HL-60/S4 (cell line): ENCODE measurements around the gene FARP2.

ENCODE experiments used
- in situ Hi-C: fragments of 300-500 bp; cut with MboI; formaldehyde crosslinking; loops from 2 replicates; pipeline ENCODE4 v1.14.3; 2022; ENCODE audit warnings: low sequenced_read_pairs

Gene FARP2

DNA sequence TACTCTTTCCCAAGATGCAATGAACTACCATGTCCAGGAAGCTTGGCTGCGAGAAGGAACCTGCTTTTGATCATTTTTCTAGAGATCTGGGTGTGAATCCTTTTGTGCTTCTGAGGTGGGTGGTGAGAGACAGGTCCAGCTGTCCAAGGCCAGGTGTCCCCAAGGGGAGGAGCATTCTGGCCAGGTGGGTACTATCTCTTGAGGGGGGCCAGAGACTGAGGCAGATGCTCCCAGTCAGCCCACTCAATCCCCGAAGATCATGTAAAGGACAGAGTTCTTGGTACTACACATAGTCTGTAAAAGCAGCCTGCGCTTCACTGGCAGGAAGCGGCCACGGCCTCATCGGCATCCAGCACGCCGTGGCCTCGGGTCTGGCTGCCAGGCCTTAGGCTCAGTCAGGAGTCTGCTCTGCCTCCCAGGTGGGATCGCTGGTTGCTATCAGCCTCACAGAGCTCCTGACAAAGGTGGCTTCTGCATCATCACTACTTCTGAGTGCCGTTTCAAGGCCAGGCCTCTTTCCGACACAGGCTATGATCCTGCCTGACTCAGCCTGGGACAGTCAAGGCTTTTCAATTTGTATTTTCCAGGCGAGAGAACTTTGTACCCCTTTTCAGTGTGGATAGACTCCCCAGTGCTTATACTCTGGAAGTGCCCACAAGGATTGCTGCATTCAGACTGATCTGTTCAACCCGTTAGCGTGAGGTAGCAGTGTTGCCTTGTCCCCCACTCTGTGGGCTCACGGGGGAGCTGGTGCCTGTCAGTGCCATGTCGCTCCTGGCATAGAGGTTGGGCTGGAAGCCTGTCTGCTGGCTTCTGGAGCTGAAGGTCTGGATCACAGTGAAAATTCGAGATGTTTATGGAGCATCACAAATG, 123.2 kb downstream of the FARP2 start:
- in situ Hi-C loops: no loop called here

DNA sequence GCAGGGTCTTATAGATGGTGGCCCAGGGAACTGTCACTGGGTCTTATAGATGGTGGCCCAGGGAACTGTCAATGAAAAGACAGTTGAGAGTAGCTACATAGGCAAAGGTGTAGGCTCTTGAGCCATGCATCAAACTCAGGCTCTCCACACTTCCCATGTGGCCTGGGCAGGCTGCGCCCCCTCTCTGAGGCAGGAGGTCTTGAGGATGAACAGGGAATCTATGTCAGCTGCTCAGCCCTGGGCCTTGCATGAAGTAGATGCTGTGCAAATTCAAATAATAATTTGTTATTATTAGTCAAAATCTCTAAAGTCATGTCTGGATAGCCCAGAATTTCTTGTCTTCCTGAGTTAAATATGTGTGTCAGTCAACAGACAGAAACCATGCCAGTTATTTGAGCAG, 125.6 kb downstream of the FARP2 start:
- in situ Hi-C loops: no loop called here

DNA sequence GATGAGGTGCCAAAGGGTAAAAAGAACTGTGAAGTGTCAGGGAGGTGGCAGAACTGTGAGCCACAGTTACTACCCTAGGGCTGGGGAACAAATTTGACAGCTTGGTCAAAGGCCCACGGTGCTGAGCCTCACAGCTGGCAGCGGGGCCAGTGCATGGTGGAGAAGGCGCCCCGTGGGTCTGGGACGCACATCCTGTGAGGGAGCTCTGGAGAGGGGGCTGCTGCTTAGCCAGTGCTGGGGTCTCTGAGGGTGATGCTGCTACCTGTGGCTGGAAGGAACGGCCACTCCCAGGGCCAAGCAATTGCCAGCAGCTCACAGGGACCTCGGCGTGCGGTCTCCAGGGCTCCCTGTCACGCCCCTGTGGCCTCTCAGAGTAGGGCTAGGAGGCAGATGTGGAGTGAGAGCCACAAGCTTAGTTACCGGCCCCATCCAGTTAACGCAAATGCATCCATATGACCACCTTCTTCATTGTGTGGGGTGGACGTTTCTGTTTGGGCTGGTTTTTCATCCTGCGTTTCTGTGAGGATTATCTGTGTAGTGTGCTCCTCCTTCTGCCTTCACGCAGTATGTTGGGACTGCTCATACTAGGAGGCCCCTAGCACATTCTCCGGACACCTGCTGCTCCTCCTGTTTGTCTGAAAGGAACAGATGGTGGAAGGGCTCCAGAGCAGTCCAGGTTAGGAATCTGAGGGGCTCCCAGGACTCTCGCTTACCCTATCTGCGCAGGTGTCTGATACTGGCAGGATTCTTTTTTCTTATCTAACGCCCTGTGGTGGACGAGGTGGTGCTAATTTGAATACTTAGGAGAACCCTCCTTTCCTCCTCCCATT, 126.3 kb downstream of the FARP2 start:
- in situ Hi-C loops: no loop called here

DNA sequence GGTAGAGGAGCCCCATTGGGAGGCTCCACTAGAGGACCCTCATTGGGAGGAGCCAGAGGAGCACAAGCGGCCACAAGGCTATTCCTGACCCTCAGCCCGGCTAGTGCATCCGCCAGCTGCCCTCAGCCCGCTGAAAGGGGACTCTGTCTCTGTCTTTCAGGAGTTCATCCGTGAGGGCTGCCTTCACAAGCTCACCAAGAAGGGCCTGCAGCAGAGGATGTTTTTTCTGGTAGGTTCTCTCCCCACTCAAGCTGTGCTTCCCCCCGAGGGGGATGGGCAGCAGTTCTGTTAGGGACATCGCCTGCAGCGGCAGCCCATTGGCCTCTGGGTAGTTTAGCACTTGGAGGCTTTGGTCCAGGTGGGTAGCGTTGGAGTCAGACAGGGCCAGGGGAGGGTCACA, 127.2 kb downstream of the FARP2 start:
- in situ Hi-C loops: no loop called here

- in situ Hi-C loops: no loop called here
Observed at GRCh38 chr2:241485172-241485911, 129.3 kb downstream of the FARP2 start.

GRCh38 chr2:241489088-241489487, 133.0 kb downstream of the FARP2 start:
- in situ Hi-C loops: no loop called here

- in situ Hi-C loops: no loop called here
Observed at GRCh38 chr2:241489733-241490680, 133.9 kb downstream of the FARP2 start.

GRCh38 chr2:241490825-241491506, 134.9 kb downstream of the FARP2 start:
- in situ Hi-C loops: no loop called here

DNA sequence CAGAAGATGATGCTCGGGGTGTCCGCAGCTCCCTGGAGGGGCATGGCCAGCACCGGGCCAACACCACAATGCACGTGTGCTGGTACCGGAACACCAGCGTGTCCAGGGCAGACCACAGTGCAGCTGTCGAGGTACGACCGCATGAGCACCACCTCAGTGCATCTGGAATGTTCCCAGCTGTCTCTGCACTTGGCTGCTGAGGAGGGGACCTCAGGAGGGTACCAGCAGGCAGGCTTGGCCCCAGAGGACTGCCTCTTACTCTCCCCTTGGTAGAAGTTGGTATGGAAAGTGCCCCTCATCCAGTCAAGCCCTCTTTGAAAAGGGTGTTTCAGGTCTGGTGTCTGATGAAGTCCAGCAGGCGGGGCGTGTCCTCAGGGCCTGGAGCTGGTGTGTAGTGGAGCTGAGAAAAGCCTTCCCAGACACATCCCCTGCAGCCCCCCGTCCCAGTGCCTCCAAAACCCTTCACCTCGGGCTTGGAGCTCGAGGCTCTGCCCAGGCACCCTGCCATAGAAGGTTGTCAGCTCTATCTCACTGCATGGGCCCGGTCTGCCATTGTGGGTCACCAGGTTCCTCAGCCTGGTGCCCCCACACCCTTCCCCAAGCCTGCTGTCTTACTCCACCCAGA, 135.6 kb downstream of the FARP2 start:
- in situ Hi-C loops: no loop called here

GRCh38 chr2:241492174-241492565, 136.1 kb downstream of the FARP2 start:
- in situ Hi-C loops: no loop called here

GRCh38 chr2:241493092-241493491, 137.0 kb downstream of the FARP2 start:
- in situ Hi-C loops: no loop called here

DNA sequence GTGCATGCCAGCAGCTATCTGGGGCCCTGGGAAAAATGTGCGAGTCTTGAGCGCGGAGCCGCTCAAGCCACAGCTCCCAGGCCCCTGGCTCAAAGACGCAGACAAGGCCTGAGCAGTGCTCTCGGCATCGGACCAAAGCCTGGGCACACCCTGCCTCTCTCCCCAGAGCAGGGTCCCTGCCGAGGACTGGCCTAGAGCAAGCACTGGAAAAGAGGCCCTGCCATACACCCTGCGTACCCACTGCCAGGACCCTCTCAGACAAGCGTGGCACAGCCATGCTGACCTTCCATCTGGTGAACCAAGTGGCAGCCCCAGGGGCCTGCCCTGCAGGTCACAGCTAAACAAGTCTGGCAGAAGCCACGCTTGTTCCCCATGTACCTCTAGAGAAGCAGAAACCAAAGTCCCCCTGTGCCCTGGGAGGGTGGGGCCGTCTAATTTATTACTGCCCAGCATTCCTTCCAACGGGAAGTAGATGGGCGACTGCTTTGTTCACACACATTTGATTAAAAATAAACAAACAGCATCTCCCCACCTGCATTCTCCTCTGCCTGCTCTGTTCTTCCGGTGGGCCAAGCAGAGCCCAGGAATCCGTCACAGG, 138.3 kb downstream of the FARP2 start:
- in situ Hi-C loops: no loop called here

GRCh38 chr2:241495172-241496002, 139.3 kb downstream of the FARP2 start:
- in situ Hi-C loops: no loop called here

DNA sequence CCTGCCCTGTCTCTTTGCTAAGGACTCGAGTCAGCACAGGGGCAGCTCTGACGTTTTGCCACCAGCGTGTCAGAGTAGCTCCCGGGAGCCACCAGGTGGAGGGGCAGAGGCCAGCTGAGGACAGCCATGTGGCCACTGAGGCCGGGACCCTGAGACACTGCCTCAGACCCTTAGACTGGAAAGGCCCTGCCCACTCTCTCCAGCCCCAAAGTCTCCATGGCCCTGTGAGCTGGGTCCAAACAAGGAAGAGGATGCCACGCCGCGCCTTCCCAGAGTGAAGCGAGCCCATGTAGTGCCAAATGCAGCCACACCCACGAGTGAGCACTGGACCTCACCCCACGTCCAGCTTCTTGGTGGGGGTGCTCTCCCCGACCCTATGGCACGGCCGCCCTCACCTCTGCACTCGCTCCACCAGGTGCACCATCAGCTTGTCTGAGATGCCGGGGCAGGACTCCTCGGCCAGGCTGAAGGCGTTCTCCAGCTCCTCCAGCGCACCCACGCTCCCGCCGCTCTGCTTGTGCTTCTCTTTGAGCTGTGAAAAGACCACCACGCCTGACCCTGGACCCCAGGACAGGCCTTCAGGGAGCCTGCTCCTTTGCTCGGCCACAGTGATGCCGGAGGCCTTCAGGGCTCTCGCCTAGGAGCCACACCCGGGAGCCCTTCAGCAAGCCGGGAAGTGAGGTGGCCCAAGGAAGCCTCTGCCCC, 140.1 kb downstream of the FARP2 start:
- in situ Hi-C loops: no loop called here

DNA sequence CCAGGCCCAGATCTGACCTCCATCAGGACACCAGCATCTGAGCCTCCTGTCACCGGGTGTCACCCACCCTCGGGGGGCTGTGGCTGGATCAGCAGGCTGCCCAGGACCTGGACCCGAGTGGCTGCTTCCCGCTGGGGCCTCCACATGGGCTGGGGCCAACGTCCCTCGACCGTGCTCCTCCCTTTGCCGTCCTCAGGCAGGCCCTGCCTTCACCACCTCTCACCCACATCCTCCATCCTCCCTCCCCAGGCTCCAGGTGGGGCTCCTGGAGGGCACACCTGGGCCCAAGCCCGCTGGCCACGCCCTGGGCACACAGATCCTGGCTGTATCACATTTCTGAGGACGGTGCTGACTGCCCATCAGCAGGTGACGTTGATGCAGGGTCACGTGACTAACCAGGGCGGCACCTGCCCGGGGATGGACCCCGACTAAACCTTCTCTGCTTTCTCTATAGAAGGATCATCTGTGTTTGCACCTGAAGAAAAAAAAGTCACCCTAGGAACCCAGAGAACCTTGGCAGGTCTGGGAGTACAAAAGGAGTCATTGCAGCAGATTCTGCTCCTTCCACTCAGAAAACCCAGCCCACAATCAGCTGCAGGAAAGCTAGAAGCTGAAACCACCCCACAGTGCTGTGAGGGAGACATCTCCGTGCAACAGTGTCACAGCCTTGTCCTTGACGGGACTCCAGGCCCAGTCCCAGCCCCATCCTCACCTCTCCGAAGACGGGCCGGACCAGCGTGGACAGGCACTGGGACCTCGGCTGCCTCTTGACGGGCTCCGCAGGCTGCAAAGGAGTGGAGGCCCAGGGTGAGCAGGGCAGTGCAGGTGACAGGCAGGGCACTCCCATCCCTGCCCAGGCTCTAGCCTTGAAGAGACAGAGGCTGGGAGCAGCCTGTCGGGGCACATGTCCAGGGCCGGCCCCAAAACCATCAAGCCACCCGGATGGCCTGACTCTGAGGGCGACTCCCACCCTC, 141.1 kb downstream of the FARP2 start:
- in situ Hi-C loops: no loop called here
